K562 (cell line): Measurements from ENCODE around the gene DCAKD. TPM values are rescaled to one million over a fixed set of nuclear protein-coding genes. Genes with fewer than 3 reads are reported as not detected.

ENCODE experiments used
- CHD4 ChIP-seq: fragments of 200-600 bp; sonication (generic); IDR thresholded peaks from 3 replicates; pipeline ENCODE4 v1.6.1; 2012; ENCODE audit warnings: low read depth, mild to moderate bottlenecking, mixed read lengths, low read length, inconsistent platforms; ENCODE audit not compliant: insufficient read depth, insufficient replicate concordance, poor library complexity, severe bottlenecking
- CREB3L1 ChIP-seq: fragments of 450-650 bp; IDR thresholded peaks from 2 replicates; pipeline ENCODE4 v1.6.1; 2014; ENCODE audit warnings: low read depth, mild to moderate bottlenecking, moderate library complexity, borderline replicate concordance
- ELF1 ChIP-seq: fragments of 200-800 bp; sonication (Bioruptor generic); IDR thresholded peaks from 2 replicates; pipeline ENCODE4 v1.6.1; 2016; ENCODE audit warnings: missing genetic modification characterization, missing compliant biosample characterization
- EP300 ChIP-seq: IDR thresholded peaks from 2 replicates; pipeline ENCODE4 v1.6.1; 2012; ENCODE audit warnings: low read length, improper control_type of control experiment
- FOXA1 ChIP-seq: fragments of 450-650 bp; IDR thresholded peaks from 2 replicates; pipeline ENCODE4 v1.6.1; 2016; ENCODE audit warnings: mild to moderate bottlenecking, borderline replicate concordance
- FUS ChIP-seq: fragments of 200-400 bp; formaldehyde crosslinking; optimal IDR thresholded peaks from 2 replicates; pipeline ENCODE3; 2017; ENCODE audit warnings: low read depth, low read length
- GTF2A2 ChIP-seq: IDR thresholded peaks from 2 replicates; pipeline ENCODE4 v1.6.1; 2016; ENCODE audit warnings: mild to moderate bottlenecking, missing genetic modification characterization, missing compliant biosample characterization
- KAT7 ChIP-seq: sonication (generic); formaldehyde crosslinking; IDR thresholded peaks from 2 replicates; pipeline ENCODE4 v1.8.0; 2022; ENCODE audit warnings: missing genetic modification reagents, mild to moderate bottlenecking, borderline replicate concordance
- SMAD2 ChIP-seq: fragments of 150-350 bp; IDR thresholded peaks from 2 replicates; pipeline ENCODE4 v1.6.1; 2014; ENCODE audit warnings: low read depth, mild to moderate bottlenecking, low read length
- SMAD4 ChIP-seq: fragments of 250-450 bp; sonication (Bioruptor Pico); conservative IDR thresholded peaks from 2 replicates; pipeline ENCODE4 v1.8.0; 2021; ENCODE audit warnings: inconsistent platforms, mild to moderate bottlenecking, moderate library complexity
- SRSF7 ChIP-seq: fragments of 200-400 bp; formaldehyde crosslinking; optimal IDR thresholded peaks from 2 replicates; pipeline ENCODE3; 2017; ENCODE audit warnings: mild to moderate bottlenecking, low read depth, low read length
- STAT5B ChIP-seq: fragments of 250-450 bp; sonication (Bioruptor Pico); IDR thresholded peaks from 2 replicates; pipeline ENCODE4 v1.8.0; 2021; ENCODE audit warnings: mild to moderate bottlenecking, inconsistent platforms
- TAF7 ChIP-seq: fragments of 450-650 bp; IDR thresholded peaks from 2 replicates; pipeline ENCODE4 v1.6.1; 2016; ENCODE audit warnings: missing genetic modification characterization, missing compliant biosample characterization
- TCF7L2 ChIP-seq: fragments of 150-350 bp; IDR thresholded peaks from 2 replicates; pipeline ENCODE4 v1.6.1; 2016; ENCODE audit warnings: low read depth, mild to moderate bottlenecking, low read length, moderate library complexity
- TOE1 ChIP-seq, 2 experiments: fragments of 450-650 bp in 1 of 2; sonication (generic) in 1 of 2; formaldehyde crosslinking in 1 of 2; IDR thresholded peaks; 2 replicates each; pipeline versions ENCODE4 v1.7.1 to v1.8.0; 2016 to 2022; ENCODE audit warnings: borderline replicate concordance in 2 of 2, mild to moderate bottlenecking in 2 of 2, antibody characterized with exemption in 1 of 2, inconsistent platforms in 1 of 2, low read depth in 1 of 2, missing genetic modification reagents in 1 of 2, moderate library complexity in 1 of 2
- USF2 ChIP-seq: sonication (generic); formaldehyde crosslinking; IDR thresholded peaks from 2 replicates; pipeline ENCODE4 v1.5.0; 2020; ENCODE audit warnings: missing genetic modification reagents
- ZBTB7A ChIP-seq: IDR thresholded peaks from 2 replicates; pipeline ENCODE4 v1.6.1; 2011; ENCODE audit warnings: low read depth, mild to moderate bottlenecking, low read length, moderate library complexity, borderline replicate concordance; ENCODE audit not compliant: control insufficient read depth
- ZBTB8A ChIP-seq: fragments of 450-650 bp; IDR thresholded peaks from 2 replicates; pipeline ENCODE4 v1.6.1; 2018; ENCODE audit warnings: mild to moderate bottlenecking, moderate library complexity; ENCODE audit not compliant: partially characterized antibody
- ZFP1 ChIP-seq: fragments of 450-650 bp; formaldehyde crosslinking; IDR thresholded peaks from 2 replicates; pipeline ENCODE4 v1.4.0; 2020; ENCODE audit warnings: mild to moderate bottlenecking, mixed read lengths
- ZFP30 ChIP-seq: fragments of 250-450 bp; sonication (Bioruptor Pico); IDR thresholded peaks from 2 replicates; pipeline ENCODE4 v1.8.0; 2022; ENCODE audit warnings: moderate library complexity, mild to moderate bottlenecking, inconsistent platforms, borderline replicate concordance
- ZNF184 ChIP-seq: sonication (generic); formaldehyde crosslinking; IDR thresholded peaks from 2 replicates; pipeline ENCODE4 v1.5.0; 2020; ENCODE audit warnings: missing genetic modification reagents
- ZNF23 ChIP-seq: fragments of 250-450 bp; sonication (Bioruptor Pico); IDR thresholded peaks from 2 replicates; pipeline ENCODE4 v1.4.0; 2020; ENCODE audit warnings: mild to moderate bottlenecking
- ZNF511 ChIP-seq: sonication (generic); formaldehyde crosslinking; IDR thresholded peaks from 2 replicates; pipeline ENCODE4 v1.8.0; 2022; ENCODE audit warnings: mild to moderate bottlenecking, missing genetic modification reagents
- ZNF79 ChIP-seq: fragments of 250-450 bp; sonication (Bioruptor Pico); IDR thresholded peaks from 2 replicates; pipeline ENCODE4 v1.4.0; 2020; ENCODE audit warnings: low read depth, mild to moderate bottlenecking, moderate library complexity
- polyA plus RNA-seq, 8 experiments: library from polyadenylated mRNA; depleted of rRNA in 4 of 8; stranded (reverse) in 5 of 8; unstranded in 3 of 8; fragments of >200 nt; fragmentation: Nextera tagmentation in 2 of 8; fragmentation: Illumina TruSeq in 1 of 8; extraction: Ambion mirVana in 2 of 8; extraction: Trizol in 1 of 8; gene quantifications; 2 replicates each; pipeline versions ENCODE4 v1.2.1 to v1.2.3, GENCODE V29; 2011 to 2014; ENCODE audit warnings: inconsistent platforms in 1 of 8, missing spikeins in 1 of 8
- total RNA-seq, 7 experiments: library from RNA; depleted of rRNA in 6 of 7; stranded (reverse); fragments of >200 nt in 6 of 7; fragmentation: Illumina TruSeq in 2 of 7; extraction: Trizol in 2 of 7; gene quantifications; 2 replicates each; pipeline versions ENCODE4 v1.2.1 to v1.2.3, GENCODE V29; 2011 to 2021; ENCODE audit warnings: low replicate concordance in 1 of 7

The DCAKD gene
- total and polyA plus RNA-seq, 9 of the 15 experiments (the other 6 are each of a cell fraction or from before 2014, with no cell fraction given): 7.9 to 35.5 (median 21.4) TPM

GRCh38 chr17:45060797-45061605 lies 9.6 kb upstream of the DCAKD start, which contains the start of gene NMT1 (continued):
- TF ChIP-seq USF2 (CRISPR knock-in tag) (no peak), ZFP1 (CRISPR knock-in tag) (no peak), CHD4 (no peak), SMAD4 (CRISPR knock-in tag) (peak; percentile 37), EP300 (no peak), FOXA1 (no peak), TOE1 (IDR thresholded peaks at IDR 0.05; ENCODE audit: borderline replicate concordance) (peak; percentile 32; the same call in 1 of the 2 replicates), TOE1 (CRISPR knock-in tag; IDR thresholded peaks at IDR 0.05; ENCODE audit: borderline replicate concordance, low read depth) (no peak), ZNF511 (peak; percentile 31; the same call in 1 of the 2 replicates), ZFP30 (CRISPR knock-in tag) (no peak), ZBTB7A (peak; percentile 100), ZBTB8A (no peak), STAT5B (no peak), ZNF79 (CRISPR knock-in tag) (0 out of 2 replicates have a peak, but pooled peaks have one; percentile 41), KAT7 (peak; percentile 86; the same call in 1 of the 2 replicates), SRSF7 (no peak), CREB3L1 (peak; percentile 96), FUS (no peak), SMAD2 (no peak), TCF7L2 (no peak), TAF7 (tag) (peak; percentile 99), GTF2A2 (tag) (no peak), ZNF184 (CRISPR knock-in tag) (no peak), ELF1 (peak; percentile 99), ZNF23 (0 out of 2 replicates have a peak, but pooled peaks have one; percentile 36)
